Measurements from ENCODE around the gene USP25.
A peak's percentile ranks its signal among the peaks of the same experiment; 100 is the strongest.

USP25 gene

GRCh38 chr21:15771311-15771710 lies 41.5 kb downstream of the USP25 start:
- H3K4ac ChIP-seq (ENCODE audit: low read length): no peak overlapping the region
- no peak overlapping the region for H4K91ac ChIP-seq (ENCODE audit: low read depth, low read length, poor library complexity)
- peaks cover 0 to 2% of the 10 kb centered on the region in 2 donors for H3K9me3 ChIP-seq (replicated peaks in 1 of 2; ENCODE audit: control insufficient read depth in 2 of 2, insufficient read depth in 1 of 2, low read depth in 1 of 2, low read length in 2 of 2)
- no peak overlapping the region for H3K18ac ChIP-seq (ENCODE audit: low read length)
- H3K4me2 ChIP-seq (ENCODE audit: insufficient read depth, low read length, poor library complexity, severe bottlenecking): no peak overlapping the region
- no peaks in the 10 kb centered on the region for H3K79me1 ChIP-seq (ENCODE audit: low read depth, low read length)
- H2BK15ac ChIP-seq (ENCODE audit: low read length): no peak overlapping the region
- no peak overlapping the region for H2BK12ac ChIP-seq (ENCODE audit: low read length)
- no peak overlapping the region for H3K4me3 ChIP-seq (ENCODE audit: low read length in 2 of 2)
- H2AK5ac ChIP-seq (ENCODE audit: low read depth, low read length): no peak overlapping the region
- H3K4me1 ChIP-seq (ENCODE audit: control insufficient read depth in 2 of 2, insufficient read depth in 1 of 2, low read depth in 1 of 2, low read length in 2 of 2): no peaks in the 10 kb centered on the region
- no peak overlapping the region for H3K14ac ChIP-seq (ENCODE audit: low read length)
- H2BK120ac ChIP-seq (ENCODE audit: low read depth, low read length): no peak overlapping the region
- no peak overlapping the region for H3K27ac ChIP-seq (replicated peaks; ENCODE audit: low read length)
- no peak overlapping the region for H2AFZ ChIP-seq (ENCODE audit: low read length)
- no peaks in the 10 kb centered on the region for H3K27me3 ChIP-seq (ENCODE audit: control insufficient read depth in 3 of 3, insufficient read depth in 3 of 3, low read depth in 1 of 3, low read length in 3 of 3)
- H3K36me3 ChIP-seq (replicated peaks in 1 of 2; ENCODE audit: control insufficient read depth in 2 of 2, insufficient read depth in 2 of 2, low read length in 2 of 2): peaks cover 0 to 15% of the 10 kb centered on the region in 2 donors
- no peak for DNase-seq (ENCODE audit: low spot score)
- H3K23ac ChIP-seq (ENCODE audit: low read depth, low read length, poor library complexity): peak overlapping the region; percentile 45
- H2BK5ac ChIP-seq (ENCODE audit: low read length): no peak overlapping the region
- H4K8ac ChIP-seq (ENCODE audit: low read depth, low read length): no peak overlapping the region
- no CpG with 5 or more reads among the region's 6 CpGs for WGBS, 2 donors (ENCODE audit: extremely low coverage in 2 of 2, insufficient read length in 2 of 2, insufficient replicate concordance in 1 of 2)
- no peak overlapping the region for H3K9ac ChIP-seq (ENCODE audit: low read depth, low read length, poor library complexity)

GRCh38 chr21:15772654-15773053 lies 42.9 kb downstream of the USP25 start:
- Histone ChIP-seq H3K14ac (ENCODE audit: low read length) (no peak overlapping the region), H2AK5ac (ENCODE audit: low read depth, low read length) (no peak overlapping the region), H2BK5ac (ENCODE audit: low read length) (no peak overlapping the region), H3K18ac (ENCODE audit: low read length) (no peak overlapping the region), H2BK15ac (ENCODE audit: low read length) (no peak overlapping the region), H3K9ac (ENCODE audit: low read depth, low read length, poor library complexity) (no peak overlapping the region), H3K4me2 (ENCODE audit: insufficient read depth, low read length, poor library complexity, severe bottlenecking) (no peak overlapping the region), H4K8ac (ENCODE audit: low read depth, low read length) (no peak overlapping the region), H3K79me1 (ENCODE audit: low read depth, low read length) (no peaks in the 10 kb centered on the region), H3K23ac (ENCODE audit: low read depth, low read length, poor library complexity) (no peak overlapping the region), H3K4me1 (ENCODE audit: control insufficient read depth in 2 of 2, insufficient read depth in 1 of 2, low read depth in 1 of 2, low read length in 2 of 2) (no peaks in the 10 kb centered on the region), H3K36me3 (replicated peaks in 1 of 2; ENCODE audit: control insufficient read depth in 2 of 2, insufficient read depth in 2 of 2, low read length in 2 of 2) (peaks cover 0 to 3% of the 10 kb centered on the region in 2 donors), H3K9me3 (replicated peaks in 1 of 2; ENCODE audit: control insufficient read depth in 2 of 2, insufficient read depth in 1 of 2, low read depth in 1 of 2, low read length in 2 of 2) (peaks cover 0 to 2% of the 10 kb centered on the region in 2 donors), H4K91ac (ENCODE audit: low read depth, low read length, poor library complexity) (no peak overlapping the region), H3K27me3 (ENCODE audit: control insufficient read depth in 3 of 3, insufficient read depth in 3 of 3, low read depth in 1 of 3, low read length in 3 of 3) (no peaks in the 10 kb centered on the region), H2AFZ (ENCODE audit: low read length) (no peak overlapping the region), H2BK120ac (ENCODE audit: low read depth, low read length) (no peak overlapping the region), H2BK12ac (ENCODE audit: low read length) (no peak overlapping the region), H3K27ac (replicated peaks; ENCODE audit: low read length) (no peak overlapping the region), H3K4me3 (ENCODE audit: low read length in 2 of 2) (no peak overlapping the region), H3K4ac (ENCODE audit: low read length) (no peak overlapping the region)
- WGBS, 2 donors (ENCODE audit: extremely low coverage in 2 of 2, insufficient read length in 2 of 2, insufficient replicate concordance in 1 of 2): no CpG with 5 or more reads among the region's 3 CpGs
- no peak for DNase-seq (ENCODE audit: low spot score)

- peaks cover 0 to 2% of the 10 kb centered on the region in 2 donors for H3K9me3 ChIP-seq (replicated peaks in 1 of 2; ENCODE audit: control insufficient read depth in 2 of 2, insufficient read depth in 1 of 2, low read depth in 1 of 2, low read length in 2 of 2)
- no peak overlapping the region for H2BK12ac ChIP-seq (ENCODE audit: low read length)
- no peaks in the 10 kb centered on the region for H3K27me3 ChIP-seq (ENCODE audit: control insufficient read depth in 3 of 3, insufficient read depth in 3 of 3, low read depth in 1 of 3, low read length in 3 of 3)
- H2BK15ac ChIP-seq (ENCODE audit: low read length): no peak overlapping the region
- WGBS, 2 donors (ENCODE audit: extremely low coverage in 2 of 2, insufficient read length in 2 of 2, insufficient replicate concordance in 1 of 2): no CpG with 5 or more reads among the region's 3 CpGs
- H2AK5ac ChIP-seq (ENCODE audit: low read depth, low read length): no peak overlapping the region
- H2BK120ac ChIP-seq (ENCODE audit: low read depth, low read length): no peak overlapping the region
- no peak overlapping the region for H3K27ac ChIP-seq (replicated peaks; ENCODE audit: low read length)
- no peaks in the 10 kb centered on the region for H3K4me1 ChIP-seq (ENCODE audit: control insufficient read depth in 2 of 2, insufficient read depth in 1 of 2, low read depth in 1 of 2, low read length in 2 of 2)
- no peak overlapping the region for H4K8ac ChIP-seq (ENCODE audit: low read depth, low read length)
- H3K4ac ChIP-seq (ENCODE audit: low read length): no peak overlapping the region
- no peak overlapping the region for H4K91ac ChIP-seq (ENCODE audit: low read depth, low read length, poor library complexity)
- no peak overlapping the region for H3K4me2 ChIP-seq (ENCODE audit: insufficient read depth, low read length, poor library complexity, severe bottlenecking)
- peaks cover 0 to 3% of the 10 kb centered on the region in 2 donors for H3K36me3 ChIP-seq (replicated peaks in 1 of 2; ENCODE audit: control insufficient read depth in 2 of 2, insufficient read depth in 2 of 2, low read length in 2 of 2)
- no peak overlapping the region for H3K18ac ChIP-seq (ENCODE audit: low read length)
- no peaks in the 10 kb centered on the region for H3K79me1 ChIP-seq (ENCODE audit: low read depth, low read length)
- no peak overlapping the region for H3K4me3 ChIP-seq (ENCODE audit: low read length in 2 of 2)
- no peak overlapping the region for H3K14ac ChIP-seq (ENCODE audit: low read length)
- H2AFZ ChIP-seq (ENCODE audit: low read length): no peak overlapping the region
- H3K9ac ChIP-seq (ENCODE audit: low read depth, low read length, poor library complexity): no peak overlapping the region
- DNase-seq (ENCODE audit: low spot score): no peak
- no peak overlapping the region for H3K23ac ChIP-seq (ENCODE audit: low read depth, low read length, poor library complexity)
- H2BK5ac ChIP-seq (ENCODE audit: low read length): no peak overlapping the region
Observed at GRCh38 chr21:15774590-15774989, 44.8 kb downstream of the USP25 start.

- H2AK5ac ChIP-seq (ENCODE audit: low read depth, low read length): no peak overlapping the region
- H3K27me3 ChIP-seq (ENCODE audit: control insufficient read depth in 3 of 3, insufficient read depth in 3 of 3, low read depth in 1 of 3, low read length in 3 of 3): no peaks in the 10 kb centered on the region
- peaks cover 0 to 2% of the 10 kb centered on the region in 2 donors for H3K9me3 ChIP-seq (replicated peaks in 1 of 2; ENCODE audit: control insufficient read depth in 2 of 2, insufficient read depth in 1 of 2, low read depth in 1 of 2, low read length in 2 of 2)
- no peak overlapping the region for H2AFZ ChIP-seq (ENCODE audit: low read length)
- H4K91ac ChIP-seq (ENCODE audit: low read depth, low read length, poor library complexity): no peak overlapping the region
- no peak overlapping the region for H2BK5ac ChIP-seq (ENCODE audit: low read length)
- no peak overlapping the region for H3K14ac ChIP-seq (ENCODE audit: low read length)
- H2BK15ac ChIP-seq (ENCODE audit: low read length): no peak overlapping the region
- H3K23ac ChIP-seq (ENCODE audit: low read depth, low read length, poor library complexity): no peak overlapping the region
- H2BK120ac ChIP-seq (ENCODE audit: low read depth, low read length): no peak overlapping the region
- H3K4me2 ChIP-seq (ENCODE audit: insufficient read depth, low read length, poor library complexity, severe bottlenecking): no peak overlapping the region
- DNase-seq (ENCODE audit: low spot score): no peak
- no peak overlapping the region for H2BK12ac ChIP-seq (ENCODE audit: low read length)
- H3K36me3 ChIP-seq (replicated peaks in 1 of 2; ENCODE audit: control insufficient read depth in 2 of 2, insufficient read depth in 2 of 2, low read length in 2 of 2): peaks cover 0 to 3% of the 10 kb centered on the region in 2 donors
- H3K9ac ChIP-seq (ENCODE audit: low read depth, low read length, poor library complexity): no peak overlapping the region
- H3K79me1 ChIP-seq (ENCODE audit: low read depth, low read length): no peaks in the 10 kb centered on the region
- no peaks in the 10 kb centered on the region for H3K4me1 ChIP-seq (ENCODE audit: control insufficient read depth in 2 of 2, insufficient read depth in 1 of 2, low read depth in 1 of 2, low read length in 2 of 2)
- no peak overlapping the region for H3K4me3 ChIP-seq (ENCODE audit: low read length in 2 of 2)
- H3K27ac ChIP-seq (replicated peaks; ENCODE audit: low read length): no peak overlapping the region
- H4K8ac ChIP-seq (ENCODE audit: low read depth, low read length): no peak overlapping the region
- no CpG with 5 or more reads among the region's 4 CpGs for WGBS, 2 donors (ENCODE audit: extremely low coverage in 2 of 2, insufficient read length in 2 of 2, insufficient replicate concordance in 1 of 2)
- H3K4ac ChIP-seq (ENCODE audit: low read length): no peak overlapping the region
- H3K18ac ChIP-seq (ENCODE audit: low read length): no peak overlapping the region
Observed at GRCh38 chr21:15775291-15775690, 45.5 kb downstream of the USP25 start.
